Embryonic facial prominence (tissue), 1 donor: ENCODE data around the gene PRKCA.
"Not testable (repeated sequence)": the region's sequence is repeated elsewhere in the genome, so short reads cannot be mapped to it uniquely, and the experiment has no call there.

Experiments
- DNase-seq: peaks from one replicate; pipeline ENCODE4 v3.0.0-alpha.2; 2016; ENCODE audit errors: extremely low spot score

Gene PRKCA

DNA sequence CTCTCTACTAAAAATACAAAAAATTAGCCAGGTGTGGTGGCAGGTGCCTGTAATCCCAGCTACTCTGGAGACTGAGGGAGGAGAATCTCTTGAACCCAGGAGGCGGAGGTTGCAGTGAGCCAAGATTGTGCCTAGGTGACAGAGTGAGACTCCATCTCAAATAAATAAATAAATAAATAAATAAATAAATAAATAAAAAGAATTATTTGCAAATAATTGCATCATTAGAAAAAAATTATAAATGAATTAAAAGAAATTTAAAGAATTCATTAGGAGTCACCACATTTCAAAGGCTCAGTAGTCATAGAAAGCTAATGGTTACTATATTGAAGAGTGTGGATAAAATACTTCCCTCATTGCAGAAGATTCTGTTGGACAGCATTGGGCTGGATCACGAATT, 322.2 kb downstream of the PRKCA start:
- not testable (repeated sequence) for DNase-seq

GRCh38 chr17:66625311-66625767, 322.9 kb downstream of the PRKCA start:
- DNase-seq: peak; percentile 51

- no peak for DNase-seq
These were observed 325.6 kb downstream of the PRKCA start for GRCh38 chr17:66627985-66628384.

GRCh38 chr17:66629762-66630161, 327.3 kb downstream of the PRKCA start:
- no peak for DNase-seq

DNA sequence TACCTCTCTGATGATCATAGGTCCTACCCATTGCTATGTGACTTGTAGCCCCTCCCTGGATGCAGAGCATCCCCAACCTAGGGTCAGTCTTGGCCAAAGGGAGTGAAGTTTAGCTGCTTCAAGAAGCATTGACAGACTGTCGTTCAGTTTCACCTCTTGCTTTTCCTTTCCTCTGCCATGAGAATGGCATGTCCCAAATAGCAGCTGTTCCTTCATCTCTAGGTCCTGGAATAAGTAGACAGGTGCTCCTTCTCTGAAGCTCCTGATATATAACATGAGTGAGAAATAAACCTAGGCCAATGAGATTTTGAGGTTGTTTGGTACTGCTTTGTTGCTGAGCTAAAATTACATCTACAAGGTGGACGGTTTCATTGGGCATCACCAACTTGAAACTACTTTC, 328.0 kb downstream of the PRKCA start:
- no peak for DNase-seq

DNA sequence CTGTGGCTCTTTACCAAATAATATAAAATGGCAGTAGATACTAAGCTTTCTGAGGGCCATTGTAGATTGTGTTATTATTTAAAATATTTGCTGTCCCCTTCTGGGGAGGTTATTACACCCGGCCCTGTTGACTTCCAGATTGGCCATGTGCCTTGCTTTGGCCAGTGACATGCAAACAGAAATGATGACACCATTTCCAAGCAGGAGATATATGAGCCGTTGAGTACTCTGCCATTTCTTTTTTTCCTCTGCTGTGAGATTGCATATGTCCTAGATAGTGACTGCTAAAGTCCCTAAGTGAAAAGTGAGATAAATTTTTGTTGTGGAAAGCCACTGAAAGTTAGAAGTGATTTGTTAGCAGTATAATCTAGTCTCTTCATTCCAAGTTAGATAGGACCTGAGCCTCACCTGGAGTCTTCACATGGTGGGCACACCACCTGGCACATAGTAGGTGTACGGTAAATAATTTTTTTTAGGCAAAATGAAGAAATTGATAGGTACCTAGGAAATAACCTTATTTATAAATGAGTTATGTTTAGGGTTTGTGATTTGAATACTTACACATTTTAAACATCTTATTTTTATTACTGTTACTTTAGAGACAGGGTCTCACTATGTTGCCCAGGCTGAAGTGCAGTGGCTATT, 328.5 kb downstream of the PRKCA start:
- no peak for DNase-seq

- DNase-seq: no peak
These were observed 330.3 kb downstream of the PRKCA start for GRCh38 chr17:66632731-66633130.

DNA sequence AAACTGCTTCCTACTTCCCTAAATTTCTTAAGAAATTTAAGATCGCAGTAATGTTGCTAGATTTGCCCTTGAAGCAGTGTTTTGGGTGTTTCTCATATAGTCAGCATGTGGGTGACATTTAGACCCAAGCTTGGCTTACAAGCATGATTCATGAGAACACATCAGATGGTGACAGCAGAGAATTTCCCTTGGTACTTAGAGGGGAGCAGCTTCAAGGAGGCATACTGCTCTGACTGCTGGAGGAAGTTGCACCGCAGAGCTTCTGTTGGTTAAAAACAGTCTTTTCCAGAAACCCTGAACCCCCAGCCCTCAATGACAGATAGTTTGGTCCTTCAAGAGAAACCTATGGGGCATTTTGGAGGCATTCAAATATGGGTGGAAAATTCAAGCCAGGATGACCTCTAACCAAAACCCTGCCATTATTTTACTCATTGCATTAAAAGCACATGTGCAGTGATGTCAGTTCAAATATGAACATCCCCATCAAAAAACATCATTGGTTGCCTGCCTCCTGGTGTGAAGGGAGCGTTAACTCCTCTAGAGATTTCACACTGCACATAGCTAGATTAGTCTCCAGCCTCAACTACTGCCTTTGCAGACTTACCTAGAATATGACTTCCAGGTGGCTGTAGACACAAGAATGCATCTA, 331.0 kb downstream of the PRKCA start:
- DNase-seq: no peak

DNA sequence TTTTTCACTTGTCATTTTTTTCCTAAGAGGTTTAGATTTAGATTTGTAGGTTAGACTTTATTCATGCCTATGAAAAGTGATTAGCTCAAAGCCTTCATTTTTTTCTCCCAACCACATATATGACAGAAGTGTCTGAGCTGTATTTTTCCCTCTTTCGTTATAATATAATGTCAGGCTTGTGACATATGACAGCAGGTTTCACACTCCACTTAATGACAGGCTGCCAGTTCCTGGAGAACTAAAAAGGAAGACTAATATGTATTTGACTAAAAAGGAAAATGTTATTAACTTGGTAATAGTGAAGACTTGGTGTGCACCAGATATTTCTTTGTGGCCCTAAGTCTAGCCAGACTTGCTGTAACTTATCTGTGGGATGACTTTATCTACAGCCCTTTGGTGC, 331.8 kb downstream of the PRKCA start:
- DNase-seq: no peak

DNA sequence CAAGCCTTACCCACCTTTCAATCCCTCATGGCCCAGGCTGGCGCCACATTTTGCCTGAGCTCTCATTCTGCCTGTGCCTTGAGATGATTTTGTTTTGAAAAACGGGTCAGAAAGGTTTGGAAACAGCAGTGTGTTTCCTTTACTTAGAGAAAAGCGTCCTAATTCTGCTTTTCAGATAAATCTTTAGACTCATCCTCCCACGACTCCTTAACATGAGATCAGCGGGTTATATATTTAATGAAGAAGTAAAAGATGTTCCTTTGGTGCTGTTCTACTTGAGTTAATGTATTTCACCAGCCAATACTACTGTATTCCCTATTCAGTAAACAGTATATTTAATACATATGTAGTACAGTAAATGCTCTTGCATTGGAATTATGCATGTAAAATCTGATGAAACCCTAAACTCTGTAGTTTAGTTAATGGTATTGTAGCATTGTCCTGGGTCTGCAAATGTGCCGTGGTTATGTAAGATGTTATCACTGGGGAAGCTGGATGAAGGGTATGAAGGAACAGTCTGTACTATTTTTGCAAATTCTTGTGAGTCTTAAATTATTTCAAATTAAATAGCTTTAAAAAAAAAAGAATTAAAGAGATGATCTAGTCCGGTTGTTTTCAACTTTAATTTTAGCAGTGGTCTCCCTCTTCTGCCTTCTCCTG, 333.1 kb downstream of the PRKCA start:
- DNase-seq: no peak

DNA sequence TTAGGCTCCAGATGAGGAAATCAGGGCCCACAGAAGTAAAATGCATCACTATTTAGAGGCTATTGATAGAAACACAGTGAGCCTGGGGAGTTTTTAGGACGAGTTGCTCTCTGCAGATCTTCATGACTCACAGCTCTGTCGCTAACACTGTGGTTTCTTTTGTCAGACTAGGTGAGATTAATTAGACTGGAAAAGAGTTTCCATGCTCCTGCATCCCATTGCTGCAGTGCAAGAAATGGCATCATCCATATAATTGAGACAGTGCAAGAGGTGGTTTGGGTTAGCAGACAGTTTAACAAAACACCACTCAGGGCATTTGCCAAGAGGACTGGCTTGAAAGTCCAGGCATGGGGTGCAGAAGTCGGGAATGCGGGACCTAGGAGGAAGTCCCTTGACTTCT, 333.7 kb downstream of the PRKCA start:
- no peak for DNase-seq

- no peak for DNase-seq
These were observed 335.1 kb downstream of the PRKCA start for GRCh38 chr17:66637491-66637890.

GRCh38 chr17:66638707-66639479, 336.5 kb downstream of the PRKCA start:
- DNase-seq: no peak

DNA sequence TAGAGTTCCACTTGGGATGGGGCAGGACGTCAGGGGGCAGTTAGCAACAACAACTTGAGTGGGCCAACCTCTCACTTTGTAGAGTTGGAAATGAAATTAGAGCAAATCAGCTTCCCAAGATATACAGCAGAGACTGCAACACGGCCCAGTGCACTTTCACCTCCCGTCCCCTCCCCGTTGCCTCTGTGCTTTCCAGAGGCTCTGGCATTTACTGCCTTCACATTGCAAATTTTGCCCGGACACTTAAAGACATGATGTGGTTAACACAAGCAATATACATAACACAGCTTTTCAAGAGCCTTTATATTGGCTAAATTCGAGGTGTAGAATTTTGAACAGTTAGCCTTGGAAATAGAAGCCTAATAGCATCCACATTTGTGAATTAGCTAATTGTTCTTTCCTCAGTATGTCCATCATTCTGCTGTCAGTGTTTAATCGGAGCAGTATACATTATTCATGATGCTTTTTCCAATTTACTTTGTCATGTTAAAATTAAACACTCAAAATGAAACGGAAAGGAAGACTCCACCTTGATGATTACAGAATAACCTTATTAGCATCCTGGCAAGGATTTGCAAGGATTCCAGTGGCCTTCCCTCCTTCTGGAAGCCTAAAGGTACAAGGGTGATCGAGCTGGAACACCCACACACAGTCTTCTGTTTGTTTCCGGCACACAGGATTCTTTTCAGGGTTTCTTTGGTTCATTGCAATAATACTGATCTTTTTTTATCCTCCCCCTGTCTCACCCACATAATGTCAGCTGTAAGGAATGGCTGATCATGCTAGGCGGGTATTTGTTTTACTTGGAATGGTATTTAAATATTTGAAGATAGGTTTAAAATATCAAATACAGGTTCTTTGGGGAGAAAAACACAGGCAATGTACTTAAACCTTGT, 341.6 kb downstream of the PRKCA start:
- no peak for DNase-seq

DNA sequence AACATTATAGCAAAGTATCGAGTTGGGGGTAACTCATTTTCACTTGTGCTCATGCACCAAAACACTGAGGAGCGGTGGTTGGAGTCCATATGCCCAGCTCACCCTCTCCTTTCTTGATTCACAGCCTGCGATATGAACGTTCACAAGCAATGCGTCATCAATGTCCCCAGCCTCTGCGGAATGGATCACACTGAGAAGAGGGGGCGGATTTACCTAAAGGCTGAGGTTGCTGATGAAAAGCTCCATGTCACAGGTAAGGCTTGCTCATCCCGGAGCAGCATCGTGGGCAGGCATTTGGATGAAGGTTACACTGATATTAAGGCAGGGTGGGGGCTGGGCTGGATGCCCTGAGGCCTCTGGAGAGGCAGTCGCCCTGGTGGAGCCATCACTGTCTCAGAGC, 342.8 kb downstream of the PRKCA start:
- no peak for DNase-seq

DNA sequence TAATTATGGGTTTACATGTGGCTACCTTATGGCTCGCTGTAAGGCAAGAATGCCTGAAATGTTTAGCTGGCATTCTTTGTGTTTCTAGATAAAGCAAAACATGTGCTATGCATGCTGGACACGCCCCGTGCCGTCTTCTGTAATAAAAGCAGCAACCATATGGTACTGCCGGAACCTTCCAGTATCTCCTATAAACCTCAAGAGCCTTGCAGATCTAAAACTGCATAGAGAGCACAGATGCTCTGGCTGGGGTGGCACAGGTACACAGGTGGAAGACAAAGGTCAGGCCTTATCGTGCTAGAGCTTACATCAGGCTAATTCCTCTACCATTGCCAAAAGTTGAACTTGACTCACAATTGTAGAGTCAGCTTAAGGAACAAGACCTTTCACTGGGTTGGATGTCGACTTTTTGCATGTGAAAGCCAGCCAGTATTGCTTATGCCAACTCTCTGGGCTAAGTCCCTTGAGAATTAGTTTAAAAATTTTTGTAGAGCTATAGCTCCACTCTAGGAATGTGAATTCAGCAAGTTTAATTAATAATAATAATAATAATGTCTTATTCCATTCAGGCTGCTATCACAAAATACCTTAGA, 345.1 kb downstream of the PRKCA start:
- DNase-seq: no peak

DNA sequence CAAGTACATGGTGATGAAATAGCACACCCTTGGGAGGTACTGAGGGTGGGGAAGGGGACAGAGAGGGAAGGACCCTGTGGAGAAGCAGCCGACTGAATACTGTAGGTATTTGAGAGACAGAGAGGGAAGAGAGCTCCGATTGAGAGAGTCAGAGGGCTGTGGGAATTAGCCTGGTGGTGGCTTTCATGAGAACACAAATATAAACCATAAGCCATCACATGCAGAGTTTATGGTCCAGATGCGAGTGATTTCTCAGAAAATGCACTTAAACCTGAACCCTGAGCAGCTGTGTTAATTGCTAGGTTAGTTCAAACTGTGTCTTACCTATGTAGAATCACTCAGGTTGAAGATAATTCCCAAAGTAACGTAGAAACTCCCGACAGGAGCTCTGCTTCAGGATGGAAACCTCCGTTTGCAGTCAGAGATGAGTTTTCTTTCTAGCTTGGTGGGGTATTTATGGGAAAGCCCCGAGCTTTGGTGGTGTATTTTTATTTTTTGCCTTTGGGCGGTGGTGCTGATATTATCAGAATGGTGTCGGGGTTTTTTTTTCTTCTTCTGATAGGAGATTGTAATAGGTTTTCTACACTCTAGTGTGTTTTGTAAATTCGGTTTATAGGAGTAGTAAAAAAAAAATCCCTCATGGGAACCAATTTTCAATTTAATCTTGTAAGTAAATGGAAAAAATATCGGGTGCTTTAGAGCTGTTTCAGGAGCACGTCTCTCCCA, 347.6 kb downstream of the PRKCA start:
- no peak for DNase-seq

GRCh38 chr17:66650544-66650877, 348.1 kb downstream of the PRKCA start:
- DNase-seq: no peak

DNA sequence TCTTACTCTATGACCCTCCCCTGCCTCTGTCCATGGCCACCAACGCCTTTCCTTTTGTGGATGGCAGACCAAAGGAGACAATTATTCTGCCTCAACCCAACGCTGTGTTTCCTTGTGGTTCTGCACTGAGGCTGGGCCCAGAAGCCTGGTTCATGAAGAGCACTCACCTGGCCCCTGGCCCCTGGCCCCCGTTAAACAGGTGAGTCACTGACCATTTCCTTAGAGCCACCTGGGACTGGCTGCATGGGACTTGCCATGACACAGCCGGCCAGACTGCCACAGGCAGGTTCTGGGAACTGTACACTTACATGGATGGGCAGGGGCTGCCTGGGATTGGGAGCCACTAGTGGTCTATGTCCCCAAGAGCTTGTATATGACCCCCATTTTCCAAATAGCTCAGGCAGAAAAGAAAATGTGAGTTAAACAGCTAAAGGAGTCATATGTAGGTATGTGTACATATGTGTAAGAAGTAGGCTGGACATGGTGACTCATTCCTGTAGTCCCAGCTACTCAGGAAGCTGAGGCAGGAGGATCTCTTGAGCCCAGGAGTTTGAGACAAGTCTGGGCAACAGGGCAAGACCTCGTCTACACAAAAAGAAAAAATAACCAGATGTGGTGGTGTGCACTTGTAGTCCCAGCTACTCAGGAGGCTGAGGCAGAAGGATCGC, 350.6 kb downstream of the PRKCA start:
- DNase-seq: no peak
